NCI-H526 (cell line): Measurements from ENCODE around the gene NTN1.

ENCODE experiments used
- DNase-seq, 2 experiments: peaks; one replicate each; lab custom pipeline; 2025; lab: John Stamatoyannopoulos, UW

NTN1 gene

DNA sequence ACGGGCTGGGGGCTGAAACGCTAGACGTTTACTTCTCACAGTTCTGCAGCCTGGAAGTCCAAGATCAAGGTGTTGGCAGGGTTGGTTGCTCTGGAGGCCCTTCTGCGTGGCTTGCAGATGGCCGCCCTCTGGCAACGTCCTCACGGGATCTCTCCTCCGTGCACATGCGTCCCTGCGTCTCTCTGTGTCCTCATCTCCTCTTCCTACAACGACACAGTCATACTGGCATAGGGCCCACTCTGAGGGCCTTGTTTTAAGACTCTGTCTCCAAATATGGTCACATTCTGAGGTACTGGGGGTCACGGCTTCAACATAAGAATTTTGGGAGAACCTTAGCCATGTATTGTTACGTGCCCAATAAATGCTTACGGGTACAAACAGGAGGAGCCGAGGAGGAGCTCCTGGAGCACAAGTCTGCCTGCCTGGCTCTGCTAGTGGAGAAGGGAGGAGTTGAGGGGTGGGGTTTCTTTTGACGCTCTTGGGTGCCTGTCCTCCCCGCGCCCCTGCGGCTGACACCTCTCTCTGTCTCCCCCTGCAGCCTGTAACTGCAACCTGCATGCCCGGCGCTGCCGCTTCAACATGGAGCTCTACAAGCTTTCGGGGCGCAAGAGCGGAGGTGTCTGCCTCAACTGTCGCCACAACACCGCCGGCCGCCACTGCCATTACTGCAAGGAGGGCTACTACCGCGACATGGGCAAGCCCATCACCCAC, 141.1 kb downstream of the NTN1 start:
- DNase-seq, result peak; percentile 86 to 88

DNA sequence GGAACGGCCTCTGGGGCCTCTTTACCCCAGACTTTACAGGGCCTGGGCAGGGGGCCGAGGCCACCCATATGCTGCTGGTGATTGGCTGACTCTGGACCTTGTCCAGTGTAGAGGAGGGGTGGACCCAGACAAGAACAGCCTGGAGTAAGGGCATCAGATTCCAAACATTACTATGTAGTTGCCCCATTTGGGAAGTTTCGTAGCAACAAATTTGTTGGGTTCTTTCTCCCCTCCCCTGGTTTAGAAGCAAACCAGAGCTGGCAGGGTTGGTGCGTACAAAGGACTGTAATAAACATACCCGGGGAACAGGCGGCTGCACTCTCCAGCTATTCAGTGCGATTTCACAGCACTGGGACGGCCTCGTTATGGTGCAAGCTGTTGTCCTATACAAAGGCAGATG, 145.5 kb downstream of the NTN1 start:
- no peak for DNase-seq

DNA sequence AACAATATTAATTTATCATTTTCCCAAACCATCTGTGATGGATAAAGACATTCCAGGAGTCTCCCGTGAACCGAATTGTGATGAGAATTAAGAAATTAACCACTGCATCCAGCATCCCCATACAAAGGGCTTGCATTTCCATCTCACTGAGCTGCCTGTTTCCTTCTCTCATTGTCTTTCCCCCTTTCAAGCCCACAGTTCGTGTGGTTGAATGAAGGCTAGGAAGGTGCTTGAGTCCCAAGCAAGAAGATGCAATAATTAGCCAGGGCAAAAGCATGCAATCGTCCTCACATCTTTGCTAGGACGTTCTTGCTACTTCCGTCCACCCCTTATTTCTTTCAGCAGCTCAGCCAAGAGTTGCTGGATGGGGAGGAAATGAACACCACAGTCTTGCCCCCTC, 146.1 kb downstream of the NTN1 start:
- DNase-seq, result no peak

DNA sequence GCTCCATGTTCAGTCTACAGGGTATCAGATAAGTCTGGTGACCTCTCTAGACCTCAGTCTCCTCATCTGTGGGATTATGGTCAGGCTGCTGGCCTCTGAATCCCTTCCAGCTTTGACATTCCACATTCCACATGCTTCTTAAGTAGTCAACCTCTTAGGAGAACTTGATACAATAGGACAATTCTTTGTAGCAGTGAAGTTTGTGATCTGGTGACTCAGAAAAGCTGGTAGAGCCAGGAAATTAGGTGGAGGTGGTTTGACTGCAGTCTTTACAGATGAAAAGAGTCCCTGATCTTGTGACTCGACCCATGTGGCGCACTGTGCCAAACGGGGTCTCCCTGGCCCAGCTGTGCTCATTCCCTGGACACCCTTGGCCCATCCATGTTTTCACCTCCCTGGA, 147.8 kb downstream of the NTN1 start:
- no peak for DNase-seq

DNA sequence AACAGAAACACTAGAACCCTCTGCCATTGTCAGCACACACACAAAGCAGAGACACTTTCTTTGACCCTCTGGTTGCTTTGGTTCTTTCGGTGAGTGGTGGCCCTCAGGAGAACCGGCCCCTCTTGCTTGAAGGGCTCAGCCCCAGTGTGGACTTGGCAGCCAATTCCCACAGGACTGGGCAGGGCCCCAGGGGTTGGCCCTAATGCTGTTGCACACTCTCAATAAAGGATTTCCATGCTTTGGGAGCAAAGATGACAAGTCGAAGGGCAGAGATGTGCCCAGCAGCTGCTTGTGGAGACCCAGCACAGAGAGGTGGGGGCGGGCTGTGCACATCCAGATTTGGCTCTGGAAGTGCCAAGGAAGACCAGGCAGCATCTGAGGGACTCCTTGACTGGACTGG, 149.0 kb downstream of the NTN1 start:
- DNase-seq, result no peak

DNA sequence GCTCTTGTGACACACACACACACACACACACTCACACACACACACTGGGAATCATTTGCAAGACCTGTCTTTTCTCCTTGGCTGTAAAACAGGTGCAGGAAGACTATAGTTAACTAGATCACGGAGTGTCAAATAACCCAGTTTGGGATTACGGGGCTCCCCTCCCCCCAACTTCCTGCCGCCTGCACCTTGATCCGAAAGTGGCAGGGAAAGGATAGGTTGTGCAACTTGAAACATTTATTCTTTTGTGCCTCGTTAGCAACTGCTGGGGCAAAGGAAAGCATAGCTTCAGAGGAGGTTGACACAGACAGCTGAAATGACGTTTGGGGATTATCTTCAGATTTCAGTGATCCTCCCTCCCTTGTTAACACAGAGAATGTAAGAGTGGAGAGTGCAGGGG, 149.5 kb downstream of the NTN1 start:
- DNase-seq, result no peak

DNA sequence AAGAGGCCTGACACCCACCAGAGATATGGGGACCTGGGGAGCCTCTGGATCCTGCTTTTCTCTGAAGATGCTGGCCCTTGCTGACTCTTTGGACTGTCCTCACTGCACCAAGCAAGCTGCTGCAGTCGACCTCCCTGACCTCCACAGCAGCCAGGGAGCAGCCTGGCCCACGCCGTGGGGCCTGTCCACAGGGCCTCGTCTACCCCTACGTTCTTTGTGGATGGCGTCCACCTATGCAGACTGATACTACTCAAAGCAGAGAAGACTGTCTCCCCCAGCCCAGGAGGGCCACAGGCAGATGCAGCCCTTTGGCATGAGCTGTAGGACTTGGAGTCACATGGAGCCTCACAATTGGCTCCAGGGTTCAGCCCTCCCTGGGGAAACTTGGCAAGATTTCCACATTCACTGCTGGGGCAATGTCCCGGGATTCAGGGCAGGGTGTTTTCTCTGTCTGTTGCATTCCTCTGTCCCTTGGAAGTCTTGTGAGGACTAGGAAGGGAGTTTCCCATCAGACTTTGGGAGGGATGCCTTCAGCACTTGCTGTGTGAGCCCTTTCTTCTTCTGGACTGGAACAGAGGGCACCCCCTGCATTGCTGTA, 152.2 kb downstream of the NTN1 start:
- no peak for DNase-seq

DNA sequence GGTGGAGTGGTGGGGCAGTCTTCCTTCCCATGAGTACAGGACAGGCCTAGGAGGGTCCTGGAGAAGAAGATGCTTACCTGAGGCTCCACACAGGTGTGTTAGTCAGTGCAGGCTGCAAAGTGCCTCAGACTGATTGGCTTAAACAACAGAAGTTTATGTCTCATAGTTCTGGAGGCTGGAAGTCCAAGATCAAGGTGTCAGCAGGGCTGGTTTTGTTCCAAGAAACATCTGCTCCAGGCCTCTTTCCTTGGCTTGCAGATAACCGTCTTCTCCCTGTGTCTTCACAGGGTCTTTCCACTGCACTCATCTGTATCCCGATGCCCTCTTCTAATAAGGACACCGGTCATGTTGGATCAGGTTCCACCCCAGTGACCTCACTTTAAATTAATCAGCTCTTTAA, 153.0 kb downstream of the NTN1 start:
- no peak for DNase-seq

DNA sequence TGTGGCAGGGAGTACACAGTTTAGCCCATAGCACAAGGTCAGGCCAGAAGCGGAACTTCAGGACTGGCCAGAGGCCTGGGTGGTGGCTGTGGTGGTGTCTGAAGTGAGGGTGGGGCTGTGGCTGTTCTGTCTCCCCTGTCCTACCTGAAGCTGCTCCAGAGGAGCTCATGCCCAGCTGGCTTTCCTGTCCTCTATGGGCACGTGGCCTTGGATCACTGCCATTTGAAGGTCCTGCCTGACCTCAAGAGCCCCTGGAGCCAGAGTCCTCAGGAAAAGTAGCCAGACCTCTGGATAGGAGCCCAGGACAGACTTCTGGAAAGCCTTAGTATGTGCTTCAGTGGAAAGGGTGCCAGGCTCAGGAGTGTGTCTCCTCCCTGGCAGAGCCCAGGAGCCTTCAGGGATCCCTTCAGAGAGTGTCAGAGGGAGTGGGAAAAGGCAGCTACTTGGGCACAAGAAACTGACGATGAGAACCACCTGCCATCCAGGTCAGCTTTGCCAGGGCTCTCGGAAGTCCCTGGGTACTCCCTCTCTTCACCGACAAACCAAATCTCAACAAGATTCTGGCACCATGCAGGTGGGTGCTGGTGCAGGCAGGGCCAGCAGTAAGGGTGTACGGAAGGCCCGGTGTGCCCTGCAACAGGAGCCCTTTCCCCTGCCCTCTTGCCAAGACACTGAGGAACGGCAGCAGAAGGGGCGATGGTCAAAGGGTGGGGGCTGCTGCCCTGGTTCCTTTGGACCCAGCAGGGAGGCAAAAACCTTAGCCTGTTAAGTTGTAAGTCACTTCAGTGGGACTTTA, 153.7 kb downstream of the NTN1 start:
- DNase-seq, result no peak

DNA sequence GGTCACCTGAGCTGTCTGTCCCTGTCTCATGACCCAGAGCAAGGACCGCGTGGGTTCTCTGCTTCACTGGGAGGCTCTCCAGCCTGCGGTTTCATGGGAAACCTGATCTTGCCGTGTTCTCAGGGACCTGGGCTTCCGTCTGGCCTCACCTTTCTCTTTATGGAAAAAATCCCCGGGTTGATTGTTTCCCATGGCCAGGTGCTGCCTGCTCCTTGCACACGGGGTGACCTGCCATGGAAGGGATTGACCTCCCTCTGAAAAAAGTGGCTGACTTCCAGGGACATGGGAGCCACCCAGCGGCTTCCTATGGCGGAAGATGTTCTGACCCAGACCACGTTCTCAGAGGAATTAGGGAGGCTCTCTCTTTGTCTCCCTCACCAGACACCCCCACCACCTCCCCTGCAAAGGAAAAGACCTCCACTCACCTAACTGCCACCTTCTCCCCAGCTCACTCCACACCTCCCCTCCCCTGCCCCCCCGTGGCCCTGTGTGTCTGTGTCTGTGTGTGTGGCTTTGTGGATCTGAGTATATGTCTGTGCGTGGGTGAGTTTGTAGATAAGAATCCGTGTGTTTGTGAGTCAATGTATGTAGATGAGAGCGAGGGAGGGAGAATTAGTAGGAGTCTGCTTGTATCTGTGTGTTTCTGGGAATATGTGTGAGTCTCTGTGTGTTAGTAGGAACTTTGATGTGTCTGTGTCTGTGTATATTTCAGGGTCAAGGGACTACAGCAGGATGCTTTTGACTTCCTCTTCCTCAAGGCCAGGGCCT, 154.6 kb downstream of the NTN1 start:
- DNase-seq, result peak in 1 of 2 experiments; percentile 46

DNA sequence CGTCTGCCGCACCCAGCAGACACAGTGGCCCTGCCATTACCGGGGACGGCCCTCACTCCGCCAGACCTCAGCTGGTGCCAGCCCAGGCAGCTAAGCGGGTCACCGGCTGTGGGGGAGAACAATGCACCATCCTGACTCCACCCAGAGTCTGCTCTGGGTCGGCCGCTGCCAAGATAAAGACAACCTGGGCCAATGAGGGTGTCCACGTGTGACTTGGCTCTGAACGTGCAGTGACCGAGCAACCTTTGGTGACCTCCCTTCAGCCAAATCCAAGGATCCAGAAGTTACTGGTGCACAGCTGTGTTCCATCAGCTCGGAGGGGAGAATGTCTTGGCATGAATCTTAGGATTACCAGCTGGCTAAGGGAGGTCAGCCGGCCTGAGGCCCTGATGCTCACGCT, 155.9 kb downstream of the NTN1 start:
- no peak for DNase-seq

DNA sequence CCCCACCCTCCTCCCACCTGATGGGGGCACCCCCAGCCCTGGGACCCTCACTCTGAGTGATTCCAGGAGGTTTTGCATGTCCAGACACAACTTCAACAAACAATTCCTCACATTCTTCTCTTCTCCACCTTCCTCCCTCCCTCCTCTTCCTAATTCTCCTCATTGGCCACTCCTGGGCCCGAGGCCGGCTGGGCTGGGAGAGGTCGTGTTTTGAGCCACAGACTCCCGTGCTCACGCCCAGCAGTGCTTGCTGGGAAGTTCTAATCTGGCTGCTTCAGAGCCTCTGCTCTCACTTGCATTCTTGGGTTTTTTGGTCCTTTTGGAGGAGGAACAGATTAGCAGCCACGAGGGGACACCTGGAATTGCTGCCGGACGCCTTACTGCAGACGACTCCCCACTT, 157.0 kb downstream of the NTN1 start:
- no peak for DNase-seq

DNA sequence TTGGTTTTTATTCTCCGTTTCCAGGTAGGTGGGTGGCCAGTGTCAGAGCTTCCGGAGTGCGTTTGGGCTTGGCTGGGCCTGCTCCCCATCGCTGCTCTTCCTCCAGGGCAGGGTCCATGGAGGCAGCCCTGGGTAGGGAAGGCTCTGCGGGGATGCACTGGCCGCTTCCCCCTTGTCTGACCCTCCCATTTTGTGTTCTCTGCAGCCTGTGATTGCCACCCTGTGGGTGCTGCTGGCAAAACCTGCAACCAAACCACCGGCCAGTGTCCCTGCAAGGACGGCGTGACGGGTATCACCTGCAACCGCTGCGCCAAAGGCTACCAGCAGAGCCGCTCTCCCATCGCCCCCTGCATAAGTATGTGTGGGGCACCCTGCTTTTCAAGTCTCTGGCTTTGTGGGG, 158.3 kb downstream of the NTN1 start:
- no peak for DNase-seq

DNA sequence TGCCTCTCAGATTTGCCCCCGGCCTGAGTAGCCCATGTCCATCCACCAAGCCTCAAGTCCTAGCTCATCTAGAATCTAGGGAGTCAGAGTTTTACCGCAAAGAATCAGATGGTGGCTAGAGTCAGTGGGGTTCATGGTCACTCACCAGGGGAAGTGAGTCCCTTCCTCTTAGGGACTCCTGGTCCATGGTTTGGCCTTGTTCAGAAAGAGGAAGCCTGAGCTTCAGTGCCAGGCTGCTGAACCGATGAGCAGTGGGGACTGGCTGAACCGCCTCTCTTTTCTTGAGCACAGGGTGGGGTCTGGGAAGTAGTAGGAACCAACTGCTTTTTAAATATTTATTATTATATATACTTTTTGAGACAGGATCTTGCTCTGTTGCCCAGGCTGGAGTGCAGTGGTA, 160.3 kb downstream of the NTN1 start:
- no peak for DNase-seq

DNA sequence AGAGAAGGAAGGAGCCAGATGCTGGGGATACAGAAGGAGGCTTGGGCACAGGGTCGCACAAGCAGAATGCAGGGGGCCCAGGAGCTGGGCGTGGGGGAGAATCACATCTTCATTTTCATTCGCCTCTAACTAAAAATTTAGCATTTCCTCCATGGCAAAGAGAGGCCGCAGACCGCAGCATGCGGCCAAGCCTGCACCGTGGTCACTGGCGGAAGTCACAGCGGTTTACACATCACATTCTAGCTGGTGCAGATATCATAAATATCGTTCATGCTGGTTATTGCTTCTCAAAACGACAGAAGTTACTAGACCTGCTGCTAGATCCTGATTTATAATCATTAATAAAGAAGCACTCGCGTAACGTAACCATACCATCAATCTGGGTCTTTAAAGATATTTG, 162.0 kb downstream of the NTN1 start:
- no peak for DNase-seq

DNA sequence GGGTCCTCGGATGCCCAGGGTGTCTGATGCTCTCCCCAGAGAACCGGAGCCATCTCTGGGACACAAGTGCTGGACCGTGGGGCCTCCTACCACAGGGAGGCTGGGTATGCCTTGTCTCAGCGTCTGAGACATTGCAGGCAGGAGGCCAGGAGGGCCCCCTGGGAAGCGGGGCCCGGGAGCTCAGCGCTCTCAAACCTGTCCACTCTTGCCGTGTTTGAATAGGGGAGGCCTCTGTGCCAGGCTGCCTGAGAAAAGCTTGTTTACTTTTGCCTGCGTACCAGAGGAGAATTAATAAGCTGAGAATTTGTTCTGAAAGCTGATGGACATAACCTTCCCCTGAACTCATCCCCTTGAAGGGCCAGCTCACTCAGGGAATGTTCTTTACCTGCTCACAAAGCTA, 163.8 kb downstream of the NTN1 start:
- no peak for DNase-seq

DNA sequence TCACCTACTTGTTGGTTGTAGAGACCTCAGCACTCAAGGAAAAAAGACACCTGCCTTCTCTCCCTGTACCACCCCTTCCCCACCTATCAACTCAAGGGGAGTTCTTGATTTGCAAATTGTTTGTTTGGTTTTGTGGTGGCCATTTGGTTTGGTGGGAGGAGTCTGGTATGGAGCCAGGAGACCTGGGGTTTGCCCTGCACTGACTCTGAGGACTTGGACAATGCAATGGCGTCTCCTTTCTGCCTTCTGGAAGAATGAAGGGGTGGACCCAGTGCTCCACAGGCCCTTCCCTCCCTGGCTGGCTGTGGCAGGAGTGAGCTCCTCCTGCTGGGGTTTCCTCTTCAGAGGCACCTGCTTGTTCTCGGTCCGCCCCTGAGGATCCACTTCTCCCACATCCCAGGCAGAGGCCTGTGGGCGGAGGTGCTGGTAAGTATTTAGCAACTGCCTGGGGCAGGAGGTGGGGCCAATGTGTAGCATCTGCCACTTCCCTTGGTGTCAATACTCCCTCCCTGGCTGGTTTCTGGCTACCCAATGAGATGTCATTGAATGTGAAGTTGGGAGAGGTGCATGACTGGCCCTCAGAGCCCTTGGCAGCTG, 164.5 kb downstream of the NTN1 start:
- peak in 1 of 2 experiments; percentile 9 for DNase-seq

DNA sequence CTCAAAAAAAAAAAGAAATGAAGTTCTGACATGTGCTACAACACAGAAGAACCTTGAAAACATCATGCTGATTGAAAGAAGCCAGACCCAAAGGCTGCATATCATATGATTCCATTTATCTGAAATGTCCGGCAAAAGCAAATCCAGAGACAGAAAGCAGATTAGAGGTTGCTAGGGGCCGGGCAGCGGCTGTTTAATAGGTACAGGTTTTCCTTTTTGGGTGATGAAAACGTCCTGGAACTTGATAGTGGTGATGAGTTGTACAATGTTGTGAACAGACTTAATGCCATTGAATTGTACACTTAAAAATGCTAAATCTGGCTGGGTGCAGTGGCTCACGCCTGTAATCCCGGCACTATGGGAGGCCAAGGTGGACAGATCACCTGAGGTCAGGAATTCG, 166.5 kb downstream of the NTN1 start:
- no peak for DNase-seq

DNA sequence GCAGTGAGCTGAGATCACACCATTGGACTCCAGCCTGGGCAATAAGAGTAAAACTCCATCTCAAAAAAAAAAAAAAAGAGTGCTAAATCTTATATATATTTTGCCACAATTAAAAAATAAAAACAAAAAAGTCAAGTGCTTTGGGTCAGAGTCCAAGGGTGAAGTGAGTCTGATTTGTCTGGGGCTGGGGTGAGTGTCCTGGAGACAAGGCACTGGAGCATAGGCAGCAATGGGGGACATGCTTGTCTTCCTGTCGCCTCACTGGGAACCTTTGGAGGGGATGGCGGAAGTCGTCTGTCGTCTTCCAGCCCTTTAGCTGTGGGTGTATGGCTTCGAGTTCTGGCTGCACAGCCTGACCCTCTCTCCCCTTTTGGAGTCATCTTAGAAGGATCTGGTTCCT, 167.1 kb downstream of the NTN1 start:
- no peak for DNase-seq

DNA sequence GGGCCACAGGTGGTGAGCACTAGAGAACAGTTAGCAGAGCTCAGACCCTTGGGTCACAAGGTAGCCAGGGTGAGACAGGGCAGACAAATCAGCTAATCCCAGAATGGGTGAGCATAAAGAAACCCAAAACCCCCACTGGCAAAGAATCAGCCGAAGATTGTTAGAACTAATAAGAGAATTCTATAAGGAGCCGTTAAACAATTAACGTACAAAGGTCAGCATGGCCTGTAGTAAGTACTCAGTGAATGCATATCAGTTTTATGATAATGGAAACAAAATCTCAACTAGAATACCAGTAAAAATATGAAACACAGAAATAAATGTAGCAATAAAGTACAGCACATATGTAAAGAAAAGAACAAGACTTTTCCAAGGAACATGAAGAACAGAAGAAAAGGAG, 168.6 kb downstream of the NTN1 start:
- no peak for DNase-seq

DNA sequence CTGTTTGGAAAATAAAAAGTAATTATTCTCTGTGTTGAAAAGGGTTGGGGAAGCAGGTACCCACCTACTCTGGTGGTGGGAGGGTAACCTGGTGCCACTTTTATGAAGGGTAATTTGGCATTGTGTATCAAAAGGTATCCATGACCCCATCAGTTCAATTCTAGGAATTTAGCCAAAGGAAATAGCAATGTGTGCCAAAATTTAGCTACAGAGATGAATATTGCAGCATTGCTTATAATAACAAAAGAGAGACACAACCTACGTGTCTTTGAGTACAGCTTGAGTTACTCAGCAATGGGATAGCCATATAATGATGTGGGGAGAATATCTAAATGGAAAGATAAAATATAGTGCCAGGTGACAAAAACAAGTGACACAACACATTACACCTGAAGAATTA, 170.7 kb downstream of the NTN1 start:
- DNase-seq, result no peak

DNA sequence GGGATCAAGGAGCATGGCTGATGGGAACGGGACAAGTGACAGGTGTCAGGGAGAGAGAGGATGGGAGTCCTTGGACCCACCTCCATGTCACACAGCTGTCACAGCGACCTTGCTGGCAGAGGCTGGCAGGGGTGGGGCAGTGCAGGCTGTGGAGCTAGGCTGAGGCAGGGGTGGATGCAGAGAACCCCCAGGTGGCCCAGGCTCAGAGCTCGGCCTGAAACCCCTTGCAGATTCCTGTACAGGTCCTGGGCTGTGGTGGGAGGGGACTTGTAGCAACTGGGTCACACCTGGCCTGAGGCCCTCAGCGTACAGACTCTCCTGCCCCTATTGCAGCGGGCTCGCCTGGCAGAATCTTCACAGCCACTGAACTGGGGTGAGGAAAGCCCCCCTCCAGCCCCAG, 174.1 kb downstream of the NTN1 start:
- DNase-seq, result no peak
